Ovary (tissue), 9 donors: Measurements from ENCODE around the gene VDR. TPM values are rescaled to one million over a fixed set of nuclear protein-coding genes. Genes with fewer than 3 reads are reported as not detected.
A peak's percentile ranks its signal among the peaks of the same experiment; 100 is the strongest.

Experiments used
- DNase-seq, 5 donors: peaks; one replicate each; pipeline ENCODE4 v3.0.0-alpha.2; 2019 to 2020
- H3K27ac ChIP-seq, 2 donors: fragments of 200-600 bp; one replicate each; pipeline versions ENCODE4 v1.5.1 to v1.8.0; 2019 to 2022
- H3K27me3 ChIP-seq: fragments of 200-600 bp; one replicate; pipeline ENCODE4 v1.8.0; 2022
- H3K36me3 ChIP-seq: fragments of 200-600 bp; sonication (generic); one replicate; pipeline ENCODE4 v1.5.1; 2019
- H3K4me1 ChIP-seq: one replicate; pipeline ENCODE4 v1.8.1; 2013; ENCODE audit warnings: mild to moderate bottlenecking, moderate library complexity; ENCODE audit not compliant: insufficient read depth
- H3K4me3 ChIP-seq: fragments of 200-600 bp; sonication (generic); one replicate; pipeline ENCODE4 v1.5.1; 2017
- H3K9me3 ChIP-seq, 2 donors: fragments of 200-600 bp in 1 of 2; sonication (generic) in 1 of 2; one replicate each; pipeline versions ENCODE4 v1.5.1 to v1.8.1; 2013 to 2019; ENCODE audit warnings: mild to moderate bottlenecking in 1 of 2, moderate library complexity in 1 of 2
- CTCF ChIP-seq, 3 donors: fragments of 450-650 bp in 2 of 3; fragments of 200-600 bp in 1 of 3; IDR thresholded peaks; one replicate each; pipeline versions ENCODE4 v1.5.1 to v1.8.0; 2016 to 2022; ENCODE audit warnings: antibody characterized with exemption in 3 of 3, mild to moderate bottlenecking in 1 of 3
- EP300 ChIP-seq: sonication (generic); formaldehyde crosslinking; IDR thresholded peaks from one replicate; pipeline ENCODE4 v1.6.1; 2017; ENCODE audit warnings: antibody characterized with exemption
- POLR2A ChIP-seq: fragments of 450-650 bp; IDR thresholded peaks from one replicate; pipeline ENCODE4 v1.6.1; 2017; ENCODE audit warnings: antibody characterized with exemption, mild to moderate bottlenecking, moderate library complexity
- WGBS, 3 donors: extraction: QIAGEN DNeasy Blood & Tissue Kit in 1 of 3; methylation state at CpG; one replicate each; pipeline versions ENCODE4 v1.1.5 to v1.1.7; 2013 to 2017; 5-methylcytosine and 5-hydroxymethylcytosine counted together
- intact Hi-C, 4 donors: fragments of 100-400 bp; cut with DNase I; formaldehyde crosslinking; loops; one replicate each; pipeline versions ENCODE4 v1.11.0 to v1.15.1; 2022 to 2023
- polyA plus RNA-seq, 2 donors: library from polyadenylated mRNA; stranded (reverse); fragments of 200-250 nt in 1 of 2; fragments of 350-450 nt in 1 of 2; fragmentation: Illumina TruSeq in 1 of 2; extraction: RNeasy Lipid Tissue Mini Kit (QIAGEN cat#74804) in 1 of 2; gene quantifications; one replicate each; pipeline ENCODE4 v1.2.3, GENCODE V29; 2013 to 2014
- total RNA-seq, 7 donors: library from RNA; depleted of rRNA in 2 of 7; stranded (reverse); fragments of >200 nt in 2 of 7; fragmentation: NEBNext Ultra II Directional in 3 of 7; extraction: Animal tissue kit (Norgen Biotek cat#: 25700) in 3 of 7; gene quantifications; one replicate each; pipeline versions ENCODE4 v1.1.0 to v1.2.4, GENCODE V29; 2016 to 2023
- donor health status: DM: no; HTN: no; CAD: no; lungs with moderate emphysema.
- donor health status: DM: no; HTN: no; CAD: no.
- donor health status: Bipolar disorder and iron deficiency.
- donor health status: DM: yes; HTN: yes; CAD: no.
- donor health status: DM: no; HTN: no; CAD: no.
- donor health status: DM: yes; HTN: yes; CAD: no.

Gene VDR
- total and polyA plus RNA-seq, 9 donors: 0.31 to 2.7 (median 1.1) TPM

GRCh38 chr12:47949441-47950341 is 44.9 kb upstream of the VDR start:
- 55 to 59% (median 59%) methylated on average over 32 of the region's 32 CpGs for WGBS, 3 donors
- H3K27me3 ChIP-seq: no peaks in the 10 kb centered on the region
- DNase-seq: peak; percentile 71 to 83 (median 73)
- H3K4me1 ChIP-seq: peaks cover 10% of the 10 kb centered on the region
- no peaks in the 10 kb centered on the region for H3K9me3 ChIP-seq
- intact Hi-C loops: loop anchor here in 1 of 4 donors (10.0 kb wide), 1 partner anchor 105 kb away; no protein-coding TSS in a partner anchor
- H3K27ac ChIP-seq: no peak overlapping the region
- H3K4me3 ChIP-seq: no peak overlapping the region
- no peaks in the 10 kb centered on the region for H3K36me3 ChIP-seq
- no peak for TF ChIP-seq POLR2A
- TF ChIP-seq CTCF (IDR thresholded peaks at IDR 0.05): peak; percentile 47 to 56 (median 51)

GRCh38 chr12:47947341-47947740 is 42.5 kb upstream of the VDR start:
- no peak overlapping the region for H3K27ac ChIP-seq
- no peaks in the 10 kb centered on the region for H3K9me3 ChIP-seq
- H3K27me3 ChIP-seq: no peaks in the 10 kb centered on the region
- H3K36me3 ChIP-seq: no peaks in the 10 kb centered on the region
- 7 to 13% (median 13%) methylated on average over 12 of the region's 12 CpGs for WGBS, 3 donors
- TF ChIP-seq EP300: no peak
- TF ChIP-seq POLR2A: no peak
- TF ChIP-seq CTCF (IDR thresholded peaks at IDR 0.05): no peak
- intact Hi-C loops: loop anchor here in 1 of 4 donors (10.0 kb wide), 1 partner anchor 103 kb away; no protein-coding TSS in a partner anchor
- H3K4me3 ChIP-seq: no peak overlapping the region
- H3K4me1 ChIP-seq: peaks cover 10% of the 10 kb centered on the region
- DNase-seq: peak in 2 of 5 donors; percentile 33 to 47

- 15 to 32% (median 25%) methylated on average over 27 of the region's 27 CpGs for WGBS, 3 donors
- no peaks in the 10 kb centered on the region for H3K27me3 ChIP-seq
Measured at GRCh38 chr12:47946413-47947323, 41.9 kb upstream of the VDR start.

More at GRCh38 chr12:47946413-47947323, 41.9 kb upstream of the VDR start:
- Histone ChIP-seq H3K4me1 (peaks cover 10% of the 10 kb centered on the region), H3K27ac (no peak overlapping the region), H3K36me3 (no peaks in the 10 kb centered on the region), H3K4me3 (no peak overlapping the region), H3K9me3 (no peaks in the 10 kb centered on the region)
- no peak for TF ChIP-seq POLR2A
- no peak for TF ChIP-seq EP300
- no peak for TF ChIP-seq CTCF (IDR thresholded peaks at IDR 0.05)
- intact Hi-C loops: loop anchor here in 1 of 4 donors (10.0 kb wide), 1 partner anchor 102 kb away; no protein-coding TSS in a partner anchor
- DNase-seq: peak in 2 of 5 donors; percentile 31 to 34
